Endothelial cell of umbilical vein (primary cell): ENCODE measurements around the gene TRIM24. TPM values are rescaled to one million over a fixed set of nuclear protein-coding genes. Genes with fewer than 3 reads are reported as not detected.
"Not testable (repeated sequence)": the region's sequence is repeated elsewhere in the genome, so short reads cannot be mapped to it uniquely, and the experiment has no call there.

Source experiments
- BruUV-seq: library from RNA; stranded (reverse); fragments of 400-500 nt; replicated peaks from 2 replicates; lab custom pipeline; 2021; lab: Mats Ljungman, UMichigan
- CTCF ChIA-PET: fragments of 300-600, 350-600 bp; sonication (Branson Sonifier 250); formaldehyde crosslinking; loops from one replicate; lab custom pipeline; 2021; ENCODE audit warnings: antibody characterized with exemption, inconsistent platforms; lab: Charles Lee
- POLR2A ChIA-PET: fragments of 300-600, 350-600 bp; sonication (Branson Sonifier 250); formaldehyde crosslinking; loops from one replicate; lab custom pipeline; 2021; ENCODE audit warnings: antibody characterized with exemption, inconsistent platforms; lab: Charles Lee
- DNase-seq: peaks from one replicate; pipeline ENCODE4 v3.0.0-alpha.2; 2011; ENCODE audit warnings: low read depth, low spot score
- FAIRE-seq: peaks from 2 replicates; lab custom pipeline; 2011; peaks lifted over from hg19 to GRCh38; lab: Jason Lieb, UNC
- H2AFZ ChIP-seq: 2 replicates; pipeline ENCODE4 v1.6.0; 2012; ENCODE audit warnings: low read depth, low read length, control low read depth, inconsistent platforms
- H3K27ac ChIP-seq: 2 replicates; pipeline ENCODE4 v1.5.1; 2011; ENCODE audit warnings: low read depth, mild to moderate bottlenecking, control low read depth, low read length, moderate library complexity; ENCODE audit not compliant: insufficient read depth
- H3K27me3 ChIP-seq, 2 experiments: 2 replicates each; pipeline versions ENCODE4 v1.6.0 to v1.6.1; 2011; ENCODE audit warnings: low read length in 2 of 2, mixed read lengths in 1 of 2; ENCODE audit not compliant: control insufficient read depth in 2 of 2, insufficient read depth in 2 of 2
- H3K36me3 ChIP-seq, 2 experiments: 2 replicates in 1 of 2; 3 replicates in 1 of 2; pipeline ENCODE4 v1.5.1; 2011; ENCODE audit warnings: low read length in 2 of 2, mild to moderate bottlenecking in 1 of 2, moderate library complexity in 1 of 2; ENCODE audit not compliant: control insufficient read depth in 2 of 2, insufficient read depth in 2 of 2; ENCODE audit errors: extremely low read depth in 1 of 2
- H3K4me1 ChIP-seq: 3 replicates; pipeline ENCODE4 v1.5.1; 2011; ENCODE audit warnings: mild to moderate bottlenecking, low read length; ENCODE audit not compliant: control insufficient read depth, insufficient read depth; ENCODE audit errors: extremely low read depth
- H3K4me2 ChIP-seq: 2 replicates; pipeline ENCODE4 v1.6.1; 2011; ENCODE audit warnings: low read length, control low read depth, mixed read lengths; ENCODE audit not compliant: insufficient read depth
- H3K4me3 ChIP-seq, 3 experiments: fragments of 200-600 bp in 1 of 3; sonication (generic), shearing (Covaris generic) in 1 of 3; replicated peaks in 1 of 3; 2 replicates each; pipeline ENCODE4 v1.5.1; 2011 to 2016; ENCODE audit warnings: control low read depth in 3 of 3, low read length in 3 of 3, mild to moderate bottlenecking in 2 of 3, inconsistent platforms in 1 of 3, low read depth in 1 of 3, moderate library complexity in 1 of 3; ENCODE audit not compliant: insufficient read depth in 1 of 3
- H3K79me2 ChIP-seq: 2 replicates; pipeline ENCODE4 v1.6.0; 2012; ENCODE audit warnings: low read length, inconsistent platforms; ENCODE audit not compliant: control insufficient read depth, insufficient read depth
- H3K9ac ChIP-seq: replicated peaks from 2 replicates; pipeline ENCODE3; 2011; ENCODE audit warnings: low read length, control low read depth; ENCODE audit not compliant: insufficient read depth; ENCODE audit errors: extremely low read depth
- H3K9me1 ChIP-seq: replicated peaks from 3 replicates; pipeline ENCODE4 v1.6.0; 2011; ENCODE audit warnings: mild to moderate bottlenecking, low read length; ENCODE audit not compliant: control insufficient read depth, insufficient read depth; ENCODE audit errors: extremely low read depth
- H3K9me3 ChIP-seq: replicated peaks from 2 replicates; pipeline ENCODE4 v1.5.1; 2012; ENCODE audit warnings: low read length, inconsistent platforms; ENCODE audit not compliant: control insufficient read depth, insufficient read depth
- H4K20me1 ChIP-seq: replicated peaks from 2 replicates; pipeline ENCODE3; 2011; ENCODE audit warnings: mild to moderate bottlenecking, low read length; ENCODE audit not compliant: control insufficient read depth, insufficient read depth; ENCODE audit errors: extremely low read depth
- FOS ChIP-seq: IDR thresholded peaks from 2 replicates; pipeline ENCODE4 v1.6.1; 2011; ENCODE audit warnings: mild to moderate bottlenecking, low read length, moderate library complexity, borderline replicate concordance; ENCODE audit not compliant: insufficient read depth
- GATA2 ChIP-seq: IDR thresholded peaks from 2 replicates; pipeline ENCODE4 v1.7.0; 2011; ENCODE audit warnings: low read depth, mild to moderate bottlenecking, moderate library complexity, mixed read lengths, low read length; ENCODE audit not compliant: insufficient read length, insufficient read depth
- dilution Hi-C: fragments of 300-500 bp; cut with MboI; formaldehyde crosslinking; loops from one replicate; pipeline ENCODE4 v1.15.0; 2019; ENCODE audit warnings: low sequenced_read_pairs; ENCODE audit not compliant: extremely low pct_ligation_motif_present
- intact Hi-C: fragments of 100-400 bp; cut with micrococcal nuclease; formaldehyde crosslinking; loops from one replicate; pipeline ENCODE4 v1.10.0; 2022
- polyA plus RNA-seq, 4 experiments: library from polyadenylated mRNA; depleted of rRNA in 3 of 4; stranded (reverse) in 3 of 4; unstranded in 1 of 4; fragments of >200 nt; gene quantifications; 2 replicates each; pipeline versions ENCODE4 v1.2.1 to v1.2.3, GENCODE V29; 2011 to 2012; ENCODE audit warnings: missing spikeins in 1 of 4
- total RNA-seq: library from RNA; stranded (reverse); gene quantifications from 2 replicates; pipeline ENCODE4 v1.2.3, GENCODE V29; 2021

The TRIM24 gene
- total and polyA plus RNA-seq, 2 donors (not counting 3 experiments of a cell fraction or from before 2014, with no cell fraction given), result 9.1 to 26.1 TPM

- Histone ChIP-seq H3K4me1 (no peaks in the 10 kb centered on the region), H4K20me1 (peaks cover 3% of the 10 kb centered on the region), H3K4me3 (no peak overlapping the region), H2AFZ (no peak overlapping the region), H3K9me3 (no peaks in the 10 kb centered on the region), H3K79me2 (peaks cover 77% of the 10 kb centered on the region), H3K27me3 (no peaks in the 10 kb centered on the region), H3K9ac (no peak overlapping the region), H3K36me3 (no peaks in the 10 kb centered on the region), H3K4me2 (no peak overlapping the region), H3K27ac (no peak overlapping the region), H3K9me1 (no peaks in the 10 kb centered on the region)
- dilution Hi-C loops, result no loop called here
- CTCF ChIA-PET, result no interaction called here
- no TSS peak for BruUV-seq
- TF ChIP-seq FOS, result no peak
- DNase-seq, result no peak
- FAIRE-seq, result no peak
- POLR2A ChIA-PET, result no interaction called here
- intact Hi-C loops, result no loop called here
Observed at GRCh38 chr7:138481447-138482380, 21.7 kb downstream of the TRIM24 start.

GRCh38 chr7:138483531-138483930 lies 23.5 kb downstream of the TRIM24 start:
- DNase-seq (no peak), FAIRE-seq (no peak)
- Histone ChIP-seq H3K4me3 (no peak overlapping the region), H3K4me2 (no peak overlapping the region), H3K9me3 (no peaks in the 10 kb centered on the region), H2AFZ (no peak overlapping the region), H4K20me1 (peaks cover 2% of the 10 kb centered on the region), H3K9ac (no peak overlapping the region), H3K9me1 (no peaks in the 10 kb centered on the region), H3K36me3 (no peaks in the 10 kb centered on the region), H3K27me3 (no peaks in the 10 kb centered on the region), H3K27ac (no peak overlapping the region), H3K4me1 (no peaks in the 10 kb centered on the region), H3K79me2 (peaks cover 72% of the 10 kb centered on the region)
- dilution Hi-C loops (no loop called here), intact Hi-C loops (no loop called here)
- POLR2A ChIA-PET, result no interaction called here
- BruUV-seq, result no TSS peak
- no peak for TF ChIP-seq GATA2
- CTCF ChIA-PET, result no interaction called here

- intact Hi-C loops, H3K9me3 ChIP-seq, DNase-seq, POLR2A ChIA-PET, dilution Hi-C loops, H3K9ac ChIP-seq, H3K4me2 ChIP-seq, H3K4me1 ChIP-seq, CTCF ChIA-PET, H4K20me1 ChIP-seq, H3K36me3 ChIP-seq, H2AFZ ChIP-seq, H3K9me1 ChIP-seq, FAIRE-seq, H3K4me3 ChIP-seq, H3K27ac ChIP-seq, H3K27me3 ChIP-seq, BruUV-seq: not testable (repeated sequence)
- peaks cover 70% of the 10 kb centered on the region for H3K79me2 ChIP-seq
Observed at GRCh38 chr7:138485508-138485907, 25.4 kb downstream of the TRIM24 start.

- peaks cover 68% of the 10 kb centered on the region for H3K79me2 ChIP-seq
- dilution Hi-C loops, result not testable (repeated sequence)
Observed at GRCh38 chr7:138489139-138489538, 29.1 kb downstream of the TRIM24 start.

More at GRCh38 chr7:138489139-138489538, 29.1 kb downstream of the TRIM24 start:
- H4K20me1 ChIP-seq, POLR2A ChIA-PET, FAIRE-seq, H3K4me2 ChIP-seq, H3K4me1 ChIP-seq, CTCF ChIA-PET, H3K9ac ChIP-seq, H3K9me3 ChIP-seq, H3K27ac ChIP-seq, H3K9me1 ChIP-seq, H3K36me3 ChIP-seq, BruUV-seq, H3K4me3 ChIP-seq, DNase-seq, H2AFZ ChIP-seq, H3K27me3 ChIP-seq, intact Hi-C loops: not testable (repeated sequence)
